Small intestine (tissue), 7 donors: Measurements from ENCODE around the gene SEC24B. TPM values are rescaled to one million over a fixed set of nuclear protein-coding genes. Genes with fewer than 3 reads are reported as not detected.

Source experiments
- DNase-seq, 2 donors: peaks; one replicate each; pipeline versions ENCODE4 v3.0.0 to v3.0.0-alpha.2; 2013
- FAIRE-seq: peaks from 2 replicates; lab custom pipeline; 2012; peaks lifted over from hg19 to GRCh38; lab: Jason Lieb, UNC
- H3K27ac ChIP-seq, 3 donors: one replicate each; pipeline ENCODE4 v1.5.1; 2013; ENCODE audit warnings: low read length in 2 of 3, mild to moderate bottlenecking in 2 of 3, control low read depth in 1 of 3, inconsistent platforms in 1 of 3, low read depth in 1 of 3, moderate library complexity in 1 of 3
- H3K27me3 ChIP-seq, 3 donors: one replicate each; pipeline ENCODE4 v1.6.1; 2013; ENCODE audit warnings: low read length in 3 of 3, inconsistent platforms in 1 of 3; ENCODE audit not compliant: control insufficient read depth in 3 of 3, insufficient read depth in 3 of 3
- H3K36me3 ChIP-seq, 3 donors: one replicate each; pipeline ENCODE4 v1.6.1; 2013; ENCODE audit warnings: low read length in 3 of 3, inconsistent platforms in 1 of 3, low read depth in 1 of 3, mild to moderate bottlenecking in 1 of 3, moderate library complexity in 1 of 3; ENCODE audit not compliant: control insufficient read depth in 3 of 3, insufficient read depth in 2 of 3
- H3K4me1 ChIP-seq, 3 donors: one replicate each; pipeline ENCODE4 v1.6.1; 2013; ENCODE audit warnings: low read length in 2 of 3, inconsistent platforms in 1 of 3, low read depth in 1 of 3, mild to moderate bottlenecking in 1 of 3, moderate library complexity in 1 of 3; ENCODE audit not compliant: control insufficient read depth in 3 of 3, insufficient read depth in 2 of 3
- H3K4me3 ChIP-seq, 3 donors: one replicate each; pipeline ENCODE4 v1.5.1; 2013; ENCODE audit warnings: low read length in 3 of 3, control low read depth in 1 of 3, inconsistent platforms in 1 of 3, low read depth in 1 of 3, mild to moderate bottlenecking in 1 of 3, moderate library complexity in 1 of 3
- H3K9me3 ChIP-seq, 2 donors: one replicate each; pipeline ENCODE4 v1.6.1; 2013; ENCODE audit warnings: low read depth in 1 of 2, low read length in 1 of 2; ENCODE audit not compliant: control insufficient read depth in 2 of 2, insufficient read depth in 1 of 2
- WGBS, 3 donors: extraction: QIAGEN DNeasy Blood & Tissue Kit; methylation state at CpG; one replicate each; pipeline ENCODE4 v1.1.7; 2013; 5-methylcytosine and 5-hydroxymethylcytosine counted together
- polyA plus RNA-seq, 4 donors: library from polyadenylated mRNA; stranded (reverse) in 3 of 4; unstranded in 1 of 4; fragments of 200-250 nt in 3 of 4; fragments of 120-200 nt in 1 of 4; gene quantifications; one replicate each; pipeline versions ENCODE4 v1.2.1 to v1.2.3, GENCODE V29; 2013
- donor health status: healthy with polysubstance abuse.
- donor health status: control.
- donor health status: control.
- donor health status: Bipolar disorder and iron deficiency.
- donor health status: healthy.

SEC24B gene
- polyA plus RNA-seq, 4 donors: 9.5 to 28.7 (median 10.6) TPM

DNA sequence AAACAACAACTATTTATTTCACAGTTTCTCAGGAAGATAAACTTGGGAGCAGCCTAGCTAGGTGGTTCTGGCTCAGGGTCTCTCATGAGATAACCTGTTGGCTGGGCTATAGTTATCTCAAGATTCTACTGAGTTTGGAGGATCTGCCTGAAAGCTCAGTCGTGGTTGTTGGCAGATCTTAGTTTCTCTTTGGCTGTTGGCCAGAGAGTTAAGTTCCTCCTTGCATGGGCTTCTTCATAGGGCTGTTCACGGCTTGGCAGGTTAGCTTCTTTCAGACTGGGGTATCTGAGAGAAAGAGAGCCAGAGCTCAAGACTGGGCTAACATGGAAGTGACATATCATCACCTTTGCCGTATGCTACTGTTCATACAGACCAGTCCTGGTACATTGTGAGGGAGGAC, 28.7 kb downstream of the SEC24B start:
- Histone ChIP-seq H3K36me3 (peaks cover 4 to 14% (median 8%) of the 10 kb centered on the region in 3 donors), H3K4me1 (no peaks in the 10 kb centered on the region), H3K27me3 (no peaks in the 10 kb centered on the region), H3K9me3 (peaks cover 0 to 3% of the 10 kb centered on the region in 2 donors), H3K27ac (no peak overlapping the region), H3K4me3 (no peak overlapping the region)
- FAIRE-seq (no peak), DNase-seq (no peak)
- WGBS, 3 donors: 62 to 66% (median 65%) methylated on average over 3 of the region's 3 CpGs

DNA sequence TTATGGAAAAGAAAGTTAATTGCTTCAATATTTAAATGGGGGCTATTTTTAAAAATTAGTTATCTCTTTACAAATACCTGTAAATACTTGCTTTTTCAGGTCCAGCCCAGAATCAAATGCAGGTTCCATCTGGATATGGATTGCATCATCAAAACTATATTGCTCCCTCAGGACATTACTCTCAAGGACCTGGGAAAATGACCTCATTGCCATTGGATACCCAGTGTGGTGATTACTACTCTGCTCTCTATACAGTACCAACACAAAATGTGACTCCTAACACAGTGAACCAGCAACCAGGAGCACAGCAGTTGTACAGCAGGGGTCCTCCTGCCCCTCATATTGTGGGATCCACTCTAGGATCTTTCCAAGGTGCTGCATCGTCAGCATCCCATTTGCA, 29.2 kb downstream of the SEC24B start:
- no peak for FAIRE-seq

DNA sequence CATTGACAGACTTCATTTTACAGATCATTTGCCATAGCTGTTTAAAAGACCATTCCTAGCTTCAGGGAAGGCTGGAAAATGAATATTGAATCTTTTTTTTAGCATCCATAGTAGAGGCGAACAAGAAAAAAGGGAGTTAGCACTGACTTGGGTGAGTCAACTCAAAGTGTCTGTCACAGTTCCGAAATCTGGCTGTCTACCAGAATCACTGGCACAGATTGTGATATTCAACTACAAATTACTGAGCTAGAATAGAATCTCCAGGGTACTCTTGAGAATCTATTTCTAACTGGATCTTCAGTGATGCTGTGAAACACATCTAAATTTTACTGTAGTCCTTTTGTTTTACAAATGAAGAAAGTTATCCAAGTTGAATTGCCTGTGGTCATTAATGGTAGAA, 31.5 kb downstream of the SEC24B start:
- H3K27me3 ChIP-seq: no peaks in the 10 kb centered on the region
- no peak overlapping the region for H3K27ac ChIP-seq
- peaks cover 4 to 16% (median 10%) of the 10 kb centered on the region in 3 donors for H3K36me3 ChIP-seq
- DNase-seq (no peak), FAIRE-seq (no peak)
- H3K9me3 ChIP-seq: no peaks in the 10 kb centered on the region
- WGBS, 3 donors: 81 to 95% (median 89%) methylated on average over 2 of the region's 2 CpGs
- no peaks in the 10 kb centered on the region for H3K4me1 ChIP-seq
- H3K4me3 ChIP-seq: no peak overlapping the region

More for the DNA sequence above, 29.2 kb downstream of the SEC24B start:
- WGBS, 3 donors: 100% methylated on average over 1 of the region's 1 CpG
- Histone ChIP-seq H3K36me3 (peaks cover 4 to 14% (median 8%) of the 10 kb centered on the region in 3 donors), H3K27me3 (no peaks in the 10 kb centered on the region), H3K27ac (no peak overlapping the region), H3K4me3 (no peak overlapping the region), H3K4me1 (no peaks in the 10 kb centered on the region), H3K9me3 (no peaks in the 10 kb centered on the region)
- peak in 1 of 2 donors; percentile 5 for DNase-seq

DNA sequence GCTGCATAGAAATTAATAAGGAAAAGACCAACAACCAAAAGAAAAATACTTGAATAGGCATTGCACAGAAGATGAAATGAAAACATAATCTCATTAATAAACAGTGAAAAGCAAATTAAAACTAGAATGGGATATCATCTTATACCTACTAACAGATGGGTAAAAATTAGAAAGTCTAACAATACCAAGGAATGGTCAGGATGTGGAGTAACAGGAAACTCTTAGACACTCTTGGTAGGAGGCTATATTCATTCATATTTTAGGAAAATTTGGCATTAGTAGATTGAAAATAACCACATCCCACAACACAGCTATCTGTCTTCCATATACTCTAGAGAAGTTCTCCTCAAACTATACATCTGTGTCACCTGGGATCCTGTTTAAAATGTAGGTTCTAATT, 36.3 kb downstream of the SEC24B start:
- FAIRE-seq: no peak
- DNase-seq: no peak
- Histone ChIP-seq H3K4me3 (no peak overlapping the region), H3K27ac (no peak overlapping the region), H3K36me3 (peaks cover 4 to 9% (median 5%) of the 10 kb centered on the region in 3 donors), H3K4me1 (no peaks in the 10 kb centered on the region), H3K27me3 (no peaks in the 10 kb centered on the region), H3K9me3 (no peaks in the 10 kb centered on the region)

DNA sequence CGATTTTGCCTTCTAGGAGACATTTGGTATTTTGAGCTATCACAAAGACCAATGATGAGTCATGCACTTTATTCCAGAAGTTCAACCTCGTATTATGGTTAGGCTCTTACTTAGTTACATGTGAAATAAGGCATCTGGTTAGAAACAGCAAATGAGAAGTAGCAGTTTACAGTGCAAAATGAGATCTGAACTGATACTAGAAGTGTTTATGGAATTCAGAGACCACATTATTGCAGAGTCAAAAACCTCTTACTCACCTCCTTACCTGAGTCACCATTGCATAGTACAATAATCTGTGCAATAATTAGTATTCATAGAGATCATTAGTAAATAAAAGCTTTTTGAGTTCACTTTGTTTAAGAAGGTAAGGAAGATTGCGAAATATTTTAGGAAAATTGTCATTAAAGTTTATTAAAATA, 38.7 kb downstream of the SEC24B start:
- DNase-seq (peak in 1 of 2 donors; percentile 35), FAIRE-seq (no peak)
- Histone ChIP-seq H3K36me3 (peaks cover 4 to 13% (median 5%) of the 10 kb centered on the region in 3 donors), H3K27ac (no peak overlapping the region), H3K4me1 (no peaks in the 10 kb centered on the region), H3K9me3 (no peaks in the 10 kb centered on the region), H3K4me3 (no peak overlapping the region), H3K27me3 (no peaks in the 10 kb centered on the region)
- 49 to 63% (median 56%) methylated on average over 3 of the region's 3 CpGs for WGBS, 3 donors

DNA sequence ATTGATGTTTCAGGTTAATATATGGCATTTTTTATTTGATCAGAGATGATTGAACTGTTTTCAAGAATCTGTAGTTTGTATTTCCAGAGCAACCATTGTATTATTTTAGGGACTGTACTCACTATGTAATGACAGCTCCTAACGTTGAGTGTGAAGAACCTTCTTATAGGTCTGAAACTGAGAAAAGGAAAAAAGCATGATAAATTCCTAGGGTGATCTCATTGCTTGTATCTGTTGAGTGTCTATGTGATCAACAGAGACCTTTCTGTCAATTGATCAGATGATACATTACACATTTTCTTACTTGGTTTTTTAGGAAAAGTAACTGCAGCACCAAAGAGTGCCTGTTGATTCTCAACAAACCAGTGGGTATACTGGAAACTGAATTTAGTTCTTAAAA, 40.2 kb downstream of the SEC24B start:
- H3K9me3 ChIP-seq: no peaks in the 10 kb centered on the region
- H3K27ac ChIP-seq: no peak overlapping the region
- no peaks in the 10 kb centered on the region for H3K27me3 ChIP-seq
- FAIRE-seq (no peak), DNase-seq (no peak)
- 59 to 71% (median 67%) methylated on average over 1 of the region's 1 CpG for WGBS, 3 donors
- H3K4me1 ChIP-seq: no peaks in the 10 kb centered on the region
- H3K36me3 ChIP-seq: peaks cover 5 to 14% (median 5%) of the 10 kb centered on the region in 3 donors
- no peak overlapping the region for H3K4me3 ChIP-seq

DNA sequence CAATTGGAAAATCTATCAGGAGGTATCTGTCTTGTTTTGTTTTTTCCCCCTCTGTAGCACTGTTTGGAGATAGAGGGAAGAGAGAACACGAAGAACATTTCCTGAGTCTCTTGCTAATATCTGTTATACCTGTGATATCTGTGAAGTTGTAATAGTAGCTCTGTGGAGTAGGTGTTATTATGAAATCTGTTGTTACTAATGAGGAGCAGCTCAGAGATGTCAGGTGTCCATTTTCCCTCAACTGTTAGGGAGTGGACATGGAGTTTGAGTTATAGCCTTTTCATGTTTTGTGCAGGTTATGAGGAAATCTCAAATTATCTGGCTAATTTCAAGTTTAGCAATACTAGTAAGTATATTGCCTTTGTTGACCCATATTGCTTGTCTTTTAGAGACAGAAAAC, 52.4 kb downstream of the SEC24B start:
- FAIRE-seq (no peak), DNase-seq (no peak)
- H3K4me3 ChIP-seq: no peak overlapping the region
- H3K9me3 ChIP-seq: no peaks in the 10 kb centered on the region
- H3K27me3 ChIP-seq: no peaks in the 10 kb centered on the region
- WGBS, 3 donors: 90 to 93% (median 92%) methylated on average over 1 of the region's 1 CpG
- H3K27ac ChIP-seq: no peak overlapping the region
- peaks cover 0 to 7% (median 6%) of the 10 kb centered on the region in 3 donors for H3K36me3 ChIP-seq
- no peaks in the 10 kb centered on the region for H3K4me1 ChIP-seq

DNA sequence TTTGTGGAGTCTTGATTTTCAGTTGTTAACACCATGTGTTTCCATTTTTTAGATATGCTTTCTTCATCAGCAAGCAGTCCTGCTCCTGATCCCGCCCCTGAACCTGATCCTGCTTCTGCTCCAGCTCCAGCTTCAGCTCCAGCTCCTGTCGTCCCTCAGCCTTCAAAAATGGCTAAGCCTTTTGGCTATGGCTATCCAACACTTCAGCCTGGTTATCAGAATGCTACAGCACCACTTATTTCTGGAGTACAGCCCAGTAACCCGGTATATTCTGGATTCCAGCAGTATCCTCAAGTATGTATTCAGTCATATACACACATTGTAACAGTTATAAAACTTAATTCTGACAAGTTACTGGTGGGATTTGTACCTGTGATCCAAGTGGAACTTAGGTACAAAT, 60.9 kb downstream of the SEC24B start:
- no peaks in the 10 kb centered on the region for H3K4me1 ChIP-seq
- FAIRE-seq: no peak
- no peak for DNase-seq
- H3K36me3 ChIP-seq: peaks cover 0 to 27% (median 12%) of the 10 kb centered on the region in 3 donors
- H3K9me3 ChIP-seq: no peaks in the 10 kb centered on the region
- no peak overlapping the region for H3K27ac ChIP-seq
- 93 to 95% (median 94%) methylated on average over 3 of the region's 3 CpGs for WGBS, 3 donors
- H3K27me3 ChIP-seq: no peaks in the 10 kb centered on the region
- H3K4me3 ChIP-seq: no peak overlapping the region

DNA sequence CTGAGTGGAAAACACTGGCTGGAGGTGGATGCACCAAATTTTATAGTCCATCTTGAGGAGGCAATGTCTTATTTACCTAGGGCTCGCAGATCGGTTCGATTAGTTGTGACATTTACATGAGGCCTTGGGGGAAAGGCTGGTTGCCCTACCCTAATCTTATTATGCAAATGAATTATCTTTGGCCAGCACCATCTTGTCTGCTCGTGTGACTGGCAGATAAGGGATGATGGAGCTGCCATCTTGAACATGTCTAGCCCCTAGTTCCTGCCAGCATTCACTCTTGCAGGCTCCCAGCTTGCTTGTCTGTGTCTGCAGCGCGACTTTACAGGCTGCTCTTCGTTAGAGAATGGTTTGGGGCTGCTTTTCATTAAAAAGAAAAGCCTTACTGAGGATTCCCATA, 61.9 kb downstream of the SEC24B start:
- DNase-seq (no peak), FAIRE-seq (no peak)
- Histone ChIP-seq H3K4me1 (no peaks in the 10 kb centered on the region), H3K36me3 (peaks cover 2 to 32% (median 14%) of the 10 kb centered on the region in 3 donors), H3K9me3 (no peaks in the 10 kb centered on the region), H3K27ac (no peak overlapping the region), H3K27me3 (no peaks in the 10 kb centered on the region), H3K4me3 (no peak overlapping the region)
- whole genome bisulfite sequencing, 3 donors: 88 to 96% (median 95%) methylated on average over 7 of the region's 7 CpGs
